Measurements from ENCODE around the gene OXCT1.
"Not testable (repeated sequence)": the region's sequence is repeated elsewhere in the genome, so short reads cannot be mapped to it uniquely, and the experiment has no call there.

OXCT1 gene

DNA sequence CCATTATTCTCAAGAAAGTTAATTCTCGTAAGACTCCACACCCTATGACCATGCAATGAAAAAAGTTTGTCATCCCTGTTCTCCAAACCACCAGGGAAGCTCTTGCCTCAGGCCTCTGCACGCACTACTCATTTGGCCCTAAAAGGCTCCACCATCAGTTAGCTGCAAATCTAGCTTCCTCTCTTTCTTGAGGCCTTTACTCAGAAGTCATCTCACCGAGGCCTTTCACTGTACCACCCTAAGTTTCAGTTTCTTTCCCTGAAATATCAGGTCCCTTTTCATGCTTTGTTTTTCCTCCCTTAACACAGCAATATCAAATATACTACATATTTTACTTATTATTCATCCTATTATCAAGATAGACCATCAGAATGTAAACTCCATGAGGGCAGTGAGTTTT is 39.1 kb downstream of the OXCT1 start:
- in situ Hi-C loops (cut with MboI; ENCODE audit: low sequenced_read_pairs): no loop called here

DNA sequence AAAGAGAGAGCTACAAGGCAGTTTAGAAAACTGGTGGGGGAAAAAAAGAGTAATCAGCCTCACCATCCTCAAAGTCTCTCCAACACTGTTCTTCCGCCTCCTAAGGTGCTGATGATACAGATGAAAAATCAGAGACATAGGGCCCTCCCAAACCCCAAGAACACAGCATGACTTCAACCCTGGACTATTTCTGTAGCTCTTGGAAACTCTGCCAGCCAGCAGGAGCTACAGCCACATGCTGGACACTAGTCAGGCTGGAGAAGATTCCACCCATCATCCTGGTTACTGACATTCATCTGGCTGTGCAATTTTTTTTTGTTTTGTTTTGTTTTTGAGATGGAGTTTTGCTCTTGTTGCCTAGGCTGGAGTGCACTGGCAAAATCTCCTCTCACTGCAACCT is 42.4 kb downstream of the OXCT1 start:
- in situ Hi-C loops (cut with MboI; ENCODE audit: low sequenced_read_pairs): no loop called here

DNA sequence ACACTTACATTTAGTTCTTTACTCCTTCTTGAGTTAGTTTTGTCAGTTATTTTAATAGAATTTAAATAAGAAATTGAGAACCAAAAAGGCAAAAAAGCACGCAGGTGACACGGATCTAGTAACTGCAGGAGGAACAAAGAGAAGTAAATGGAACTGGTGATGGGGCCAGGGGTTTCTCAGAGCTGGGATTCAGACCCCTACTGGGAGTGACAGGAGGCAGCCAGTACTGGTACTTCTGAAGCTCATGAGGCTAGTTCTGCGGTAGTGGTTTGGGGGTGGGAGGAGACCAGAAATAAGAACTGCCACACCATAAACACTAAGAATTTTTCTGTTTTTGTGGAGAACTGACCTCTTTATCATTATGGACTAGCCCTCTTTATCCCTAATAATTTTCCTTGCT is 48.2 kb downstream of the OXCT1 start:
- in situ Hi-C loops (cut with MboI; ENCODE audit: low sequenced_read_pairs): no loop called here

DNA sequence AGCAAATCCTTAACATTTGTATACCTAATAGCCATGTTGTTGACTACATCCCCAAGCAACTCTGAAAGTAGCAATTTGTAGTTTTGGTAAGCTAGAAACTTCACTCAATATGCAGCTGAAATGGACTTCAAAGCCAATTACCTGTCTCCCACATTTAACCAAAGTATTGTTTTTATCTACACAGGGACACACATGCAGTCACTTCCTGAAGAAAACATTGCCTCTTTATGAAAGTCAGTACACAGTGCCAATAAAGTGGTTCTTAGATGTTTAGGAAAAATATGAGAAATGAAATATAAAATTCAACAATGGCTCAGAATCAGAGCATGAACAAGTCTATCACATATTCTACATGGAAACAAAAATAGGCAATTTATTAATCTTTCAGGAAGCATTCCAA is 49.2 kb downstream of the OXCT1 start:
- in situ Hi-C loops (cut with MboI; ENCODE audit: low sequenced_read_pairs): no loop called here

DNA sequence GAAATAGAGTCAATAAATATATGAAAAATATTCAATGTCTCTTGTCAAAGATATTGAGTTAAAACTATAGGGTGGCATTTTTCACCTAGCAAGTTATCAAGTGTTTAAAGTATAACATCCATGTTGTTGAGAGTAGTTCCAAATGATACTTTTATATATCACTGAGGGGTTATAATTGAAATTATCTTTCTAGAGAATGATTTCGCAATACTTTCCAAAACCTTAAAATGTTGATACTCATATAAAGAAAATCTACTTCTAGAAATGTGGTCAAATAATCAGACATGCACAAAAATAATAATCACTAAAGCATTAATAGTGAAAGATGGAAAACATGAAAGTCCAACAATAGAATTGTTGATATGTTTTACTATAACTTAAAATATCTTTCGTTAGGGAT is 50.1 kb downstream of the OXCT1 start:
- in situ Hi-C loops (cut with MboI; ENCODE audit: low sequenced_read_pairs): no loop called here

DNA sequence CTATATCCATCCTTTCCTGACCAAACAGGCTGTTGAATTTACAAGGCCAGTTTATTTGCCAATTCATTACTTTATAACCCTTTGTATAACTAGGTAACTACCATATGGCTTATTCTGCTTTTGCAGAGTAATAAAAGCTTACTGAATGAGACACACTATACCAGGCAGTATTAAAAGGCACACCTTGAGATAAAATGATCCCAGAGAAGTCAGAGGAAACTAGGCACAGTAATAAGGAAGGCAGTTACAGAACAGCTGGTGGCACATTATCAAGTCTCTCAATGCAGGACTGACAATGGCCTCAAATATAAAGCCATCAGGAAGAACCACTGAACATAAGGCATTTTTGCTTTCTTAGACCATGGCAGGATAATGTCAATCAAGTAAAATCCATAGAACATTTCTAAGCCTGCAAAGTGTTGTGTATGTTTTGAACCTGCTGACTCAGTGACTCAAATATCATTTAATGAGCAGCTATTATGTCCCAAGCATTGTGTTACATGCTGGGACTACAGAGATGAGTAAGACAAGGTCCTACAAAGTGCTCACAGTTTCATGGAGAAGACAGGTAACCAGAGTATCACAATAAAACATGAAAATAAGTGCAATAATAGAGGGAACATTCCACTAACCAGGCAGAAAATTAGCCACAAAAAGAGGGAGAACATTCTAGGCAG is 52.5 kb downstream of the OXCT1 start:
- in situ Hi-C loops (cut with MboI; ENCODE audit: low sequenced_read_pairs): no loop called here

DNA sequence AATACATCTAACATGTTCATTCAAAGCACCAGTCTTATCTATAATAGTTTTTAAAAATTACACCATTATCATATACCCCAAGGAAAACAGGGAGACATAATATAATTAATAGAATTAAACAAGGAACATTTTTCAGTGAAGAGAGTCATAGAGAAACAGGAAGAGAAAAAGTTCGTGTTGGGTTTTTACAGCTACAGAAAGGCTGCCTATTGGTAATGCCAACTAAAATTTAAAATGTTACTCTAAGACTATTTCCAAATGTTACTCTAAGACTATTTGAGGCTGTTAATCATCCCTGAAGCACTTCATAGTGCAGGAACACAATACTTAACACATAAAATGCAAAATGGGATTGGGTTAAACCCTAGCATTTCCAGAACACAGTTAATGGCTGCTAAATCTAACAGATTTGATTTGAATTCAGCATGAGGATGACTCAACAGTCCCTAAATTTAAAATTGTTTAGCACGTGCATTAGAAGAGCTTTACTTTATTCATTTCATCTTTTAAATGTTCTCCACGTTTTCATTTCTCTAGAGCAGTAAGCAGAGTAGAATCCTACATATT is 54.5 kb downstream of the OXCT1 start:
- in situ Hi-C loops (cut with MboI; ENCODE audit: low sequenced_read_pairs): no loop called here

DNA sequence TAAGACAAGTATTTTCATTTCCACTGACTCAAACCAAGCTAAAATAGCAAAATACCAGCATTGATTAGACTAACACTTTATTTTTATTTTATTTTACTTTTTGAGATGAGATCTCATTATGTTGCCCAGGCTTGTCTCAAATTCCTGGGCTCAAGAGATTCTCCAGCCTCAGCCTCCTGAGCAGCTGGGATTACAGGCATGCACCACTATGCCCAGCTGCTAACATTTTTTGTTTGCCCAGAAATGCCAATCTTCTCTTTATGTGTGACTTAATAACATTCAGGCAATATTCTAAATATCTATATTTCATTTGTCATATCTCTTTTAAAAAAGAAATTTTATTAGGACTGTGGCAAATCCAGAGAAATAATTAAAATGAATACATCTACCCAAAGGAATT is 55.0 kb downstream of the OXCT1 start:
- in situ Hi-C loops (cut with MboI; ENCODE audit: low sequenced_read_pairs): no loop called here

DNA sequence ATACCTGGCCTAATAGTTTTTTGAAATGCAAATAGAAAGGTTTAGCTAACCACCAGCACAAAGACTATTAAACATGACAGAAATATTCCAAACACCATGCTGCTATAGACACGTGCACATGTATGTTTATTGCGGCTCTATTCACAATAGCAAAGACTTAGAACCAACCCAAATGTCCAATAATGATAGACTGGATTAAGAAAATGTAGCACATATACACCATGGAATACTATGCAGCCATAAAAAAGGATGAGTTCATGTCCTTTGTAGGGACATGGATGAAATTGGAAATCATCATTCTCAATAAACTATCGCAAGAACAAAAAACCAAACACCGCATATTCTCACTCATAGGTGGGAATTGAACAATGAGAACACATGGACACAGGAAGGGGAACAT is 55.9 kb downstream of the OXCT1 start:
- in situ Hi-C loops (cut with MboI; ENCODE audit: low sequenced_read_pairs): not testable (repeated sequence)

DNA sequence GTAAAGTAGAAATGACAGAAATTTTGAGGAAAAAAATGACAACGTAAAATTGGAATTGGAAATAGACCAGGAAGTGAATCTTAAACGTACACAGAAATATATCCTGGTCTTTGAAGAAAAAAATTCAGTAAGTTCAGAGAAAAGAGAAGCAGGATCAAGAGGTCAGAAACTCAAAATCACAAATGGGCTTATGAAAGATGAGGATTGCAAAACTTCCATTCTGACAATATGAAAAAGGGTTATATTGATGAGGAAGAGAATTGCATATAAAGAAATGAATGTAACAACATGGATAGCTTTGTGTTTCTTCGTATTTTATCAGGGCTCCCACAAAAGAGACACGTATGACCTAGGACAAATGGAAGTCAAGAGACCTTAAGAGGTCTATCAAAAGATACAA is 58.1 kb downstream of the OXCT1 start:
- in situ Hi-C loops (cut with MboI; ENCODE audit: low sequenced_read_pairs): no loop called here

DNA sequence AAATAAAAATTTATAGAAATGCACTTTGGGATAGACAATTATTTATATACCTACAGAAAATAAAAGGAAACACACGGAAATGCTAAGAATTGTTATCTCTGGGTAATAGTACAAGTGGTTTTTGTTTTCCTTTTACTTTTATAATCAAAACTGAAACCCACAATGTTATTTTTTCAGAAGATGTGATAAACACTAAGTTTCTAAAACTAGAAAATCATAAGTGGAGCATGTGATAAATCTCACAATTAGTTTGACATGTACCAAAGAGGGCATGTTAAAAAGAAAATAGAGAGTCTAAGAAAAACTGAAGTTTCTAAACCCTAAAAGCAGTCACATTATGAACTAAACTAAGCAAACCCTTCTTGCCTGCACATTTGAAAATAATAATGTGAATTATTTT is 61.1 kb downstream of the OXCT1 start:
- in situ Hi-C loops (cut with MboI; ENCODE audit: low sequenced_read_pairs): no loop called here

DNA sequence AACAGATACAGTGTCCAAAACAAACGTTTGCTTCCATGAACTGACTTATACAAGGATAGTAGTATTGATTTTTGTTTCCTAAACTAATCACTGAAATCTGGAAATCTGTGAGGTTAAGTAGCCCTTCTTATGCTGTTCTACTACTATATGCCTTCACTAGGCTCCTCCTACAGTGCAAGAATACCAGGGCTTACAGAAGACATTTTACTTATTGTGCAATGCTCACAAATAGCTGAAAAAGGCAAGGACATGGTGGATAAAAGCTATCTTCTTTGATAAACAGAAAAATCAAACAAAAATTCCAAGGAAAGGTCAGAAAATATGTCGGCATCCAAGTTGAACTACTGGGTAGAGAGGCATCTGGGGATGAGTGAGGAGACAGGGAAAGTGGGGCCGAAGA is 61.9 kb downstream of the OXCT1 start:
- in situ Hi-C loops (cut with MboI; ENCODE audit: low sequenced_read_pairs): no loop called here

DNA sequence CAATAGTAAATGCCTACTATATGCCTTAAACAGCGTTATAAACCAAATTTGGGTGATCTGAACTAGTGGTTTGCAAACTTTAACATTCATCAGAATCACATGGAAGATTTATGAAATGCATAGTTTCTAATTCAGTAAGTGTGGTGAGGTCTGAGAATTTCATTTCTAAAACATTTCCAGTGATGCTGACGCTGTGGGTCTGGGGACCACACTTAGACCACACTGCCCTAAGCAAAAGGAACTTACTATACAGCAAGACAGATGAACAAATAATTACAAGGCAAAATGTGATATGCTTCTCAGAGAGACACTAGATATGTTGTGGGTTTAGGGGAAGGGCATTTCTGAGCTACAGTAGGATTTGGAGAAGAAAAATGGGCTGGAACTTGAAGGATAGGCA is 72.6 kb downstream of the OXCT1 start:
- in situ Hi-C loops (cut with MboI; ENCODE audit: low sequenced_read_pairs): no loop called here

DNA sequence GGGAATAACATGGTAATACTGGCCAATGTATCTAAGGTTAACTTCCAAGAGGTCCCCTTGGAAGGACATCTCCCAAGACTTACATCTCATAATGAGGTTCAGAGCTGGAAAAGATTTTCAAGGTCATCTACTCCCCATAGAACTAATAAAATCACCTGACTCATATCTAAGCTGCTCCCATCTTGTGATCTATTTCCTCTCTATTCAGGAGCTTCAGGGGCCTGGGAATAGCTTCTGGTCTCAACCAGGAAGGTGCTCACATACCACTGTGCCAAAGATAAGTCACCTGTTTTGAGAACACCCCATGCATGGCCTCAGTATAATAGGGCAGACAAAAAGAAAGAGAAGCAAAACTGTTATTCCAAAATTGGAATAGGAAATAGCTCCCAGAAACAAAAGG is 74.2 kb downstream of the OXCT1 start:
- in situ Hi-C loops (cut with MboI; ENCODE audit: low sequenced_read_pairs): no loop called here

DNA sequence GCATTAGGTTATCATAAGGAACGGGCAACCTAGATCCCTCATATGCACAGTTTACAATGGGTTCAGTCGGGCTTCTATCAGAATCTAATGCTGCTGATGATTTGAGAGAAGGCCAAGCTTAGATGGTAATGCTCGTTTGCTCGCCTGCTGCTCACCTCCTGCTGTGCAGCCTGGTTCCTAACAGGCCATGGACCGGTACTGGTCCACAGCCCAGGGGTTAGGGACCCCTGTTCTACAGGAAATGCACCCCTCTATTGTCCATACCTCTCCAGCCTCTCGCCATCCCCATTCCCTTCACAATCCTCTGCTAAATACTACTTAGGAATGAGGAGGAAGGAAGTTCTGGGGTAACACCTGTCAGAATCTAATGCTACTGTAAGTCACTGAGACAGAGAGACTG is 75.1 kb downstream of the OXCT1 start:
- in situ Hi-C loops (cut with MboI; ENCODE audit: low sequenced_read_pairs): no loop called here

DNA sequence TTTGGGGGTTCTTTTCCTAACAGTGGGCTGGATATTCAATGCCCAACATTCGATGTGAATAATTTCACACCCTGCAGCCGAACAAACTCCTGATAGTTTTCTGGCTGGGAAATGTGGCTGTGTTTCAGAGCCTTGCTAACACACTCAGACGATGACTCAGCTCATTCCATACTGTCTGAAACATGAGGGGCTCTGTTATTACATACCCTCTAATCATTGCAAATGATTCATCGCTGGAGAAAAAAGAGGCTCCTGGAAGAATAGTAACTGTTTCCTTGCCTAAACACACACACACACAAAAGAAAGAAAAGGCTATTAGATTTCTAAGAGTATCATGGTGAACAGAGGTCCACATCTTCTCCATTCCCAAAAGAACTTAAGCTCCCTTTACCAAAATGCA is 75.8 kb downstream of the OXCT1 start:
- in situ Hi-C loops (cut with MboI; ENCODE audit: low sequenced_read_pairs): no loop called here

DNA sequence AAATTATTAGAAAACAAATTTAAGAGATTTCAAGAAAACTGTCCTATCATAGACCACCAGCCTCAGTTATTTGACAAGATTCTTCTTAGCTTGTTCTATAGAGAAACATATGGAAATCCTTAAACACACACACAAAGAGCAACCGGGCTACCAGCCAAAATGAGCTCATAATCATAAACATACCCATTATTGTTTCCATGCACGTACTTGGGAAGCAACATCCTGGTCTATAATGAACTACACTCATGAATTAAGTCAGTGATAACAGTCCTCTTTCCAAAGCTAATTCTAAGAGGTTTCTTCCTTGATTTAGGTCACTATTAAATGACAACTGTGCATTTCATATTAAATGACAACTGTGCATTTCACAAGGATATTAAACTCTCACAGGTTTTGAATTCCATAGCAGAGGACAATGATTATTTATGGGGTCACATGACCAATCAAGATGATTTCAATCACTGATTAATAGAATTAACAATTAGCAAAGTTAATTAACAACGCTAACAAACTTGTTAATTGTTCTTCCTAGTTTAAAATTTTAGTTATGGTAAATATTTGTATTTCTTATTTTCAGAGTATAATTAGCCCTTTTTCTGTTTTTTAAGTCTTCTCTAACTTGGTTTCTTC is 77.0 kb downstream of the OXCT1 start:
- in situ Hi-C loops (cut with MboI; ENCODE audit: low sequenced_read_pairs): no loop called here

DNA sequence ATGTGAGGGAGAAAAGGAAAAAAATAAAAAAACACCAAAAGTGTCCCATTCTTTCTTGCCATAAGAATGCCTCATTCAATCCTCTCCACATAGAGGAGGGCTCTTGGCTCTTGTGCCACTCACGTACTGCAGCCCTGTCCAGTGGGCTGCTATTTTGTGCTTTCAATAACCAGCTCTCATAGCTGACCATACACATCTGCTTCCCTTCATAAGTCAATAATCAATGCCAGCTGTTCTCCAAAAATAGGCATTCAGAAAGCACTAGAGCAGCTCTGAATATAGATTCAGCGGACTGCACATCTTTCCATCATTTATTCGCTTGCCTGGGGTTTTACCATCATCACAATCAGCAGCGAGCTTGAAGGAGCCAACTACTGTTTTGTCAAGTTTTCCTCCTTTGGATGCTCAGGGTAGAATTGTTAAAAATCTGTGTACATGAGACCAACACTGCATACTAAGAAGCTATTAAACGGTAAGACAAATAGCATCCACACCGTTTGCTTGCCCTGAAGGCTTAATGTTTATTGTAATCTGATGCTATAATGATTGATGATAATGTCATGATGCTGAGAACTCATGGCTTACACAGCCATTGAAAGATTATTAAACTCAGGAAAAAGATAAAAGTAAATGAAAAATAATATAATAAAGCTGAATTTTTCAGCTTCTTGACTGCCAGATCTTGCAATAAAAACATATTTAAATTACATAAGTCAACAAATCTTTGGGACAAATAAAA is 80.0 kb downstream of the OXCT1 start:
- in situ Hi-C loops (cut with MboI; ENCODE audit: low sequenced_read_pairs): no loop called here

DNA sequence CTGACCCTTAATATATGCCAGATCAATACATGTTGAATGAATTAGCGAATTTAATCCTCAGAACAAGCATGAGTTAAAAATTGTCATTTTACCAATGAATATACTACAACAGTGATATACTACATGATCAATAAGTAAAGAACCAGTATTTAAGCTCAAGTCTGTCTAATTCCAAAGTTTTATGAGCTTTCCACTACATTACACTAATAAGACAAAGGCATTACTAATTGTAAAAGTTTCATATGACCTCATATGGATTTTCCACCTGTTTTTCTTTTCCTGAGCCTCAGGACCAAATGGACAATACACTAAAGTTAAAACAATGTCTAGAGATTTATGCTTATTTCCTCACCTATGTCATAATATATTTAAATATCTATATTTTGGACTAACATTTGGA is 80.8 kb downstream of the OXCT1 start:
- in situ Hi-C loops (cut with MboI; ENCODE audit: low sequenced_read_pairs): no loop called here

DNA sequence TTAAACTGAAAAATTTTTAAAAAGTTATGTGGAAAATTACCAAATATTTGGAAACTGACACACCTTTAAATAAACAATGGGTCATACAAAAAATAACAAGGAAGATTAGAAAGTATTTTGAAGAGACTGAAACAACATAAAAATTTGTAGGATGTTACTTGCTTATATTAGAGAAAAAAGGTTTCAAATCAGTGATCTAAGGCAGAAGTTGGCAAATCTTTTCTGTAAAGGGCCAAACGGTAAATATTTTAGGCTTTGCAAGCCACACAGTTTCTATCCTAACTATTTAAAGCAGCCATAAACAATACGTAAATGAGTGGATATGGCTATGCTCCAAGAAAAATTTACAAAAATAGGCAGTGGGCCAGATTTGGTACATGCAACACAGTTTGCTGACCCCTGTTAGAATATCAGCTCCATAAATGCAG is 81.3 kb downstream of the OXCT1 start:
- in situ Hi-C loops (cut with MboI; ENCODE audit: low sequenced_read_pairs): no loop called here

DNA sequence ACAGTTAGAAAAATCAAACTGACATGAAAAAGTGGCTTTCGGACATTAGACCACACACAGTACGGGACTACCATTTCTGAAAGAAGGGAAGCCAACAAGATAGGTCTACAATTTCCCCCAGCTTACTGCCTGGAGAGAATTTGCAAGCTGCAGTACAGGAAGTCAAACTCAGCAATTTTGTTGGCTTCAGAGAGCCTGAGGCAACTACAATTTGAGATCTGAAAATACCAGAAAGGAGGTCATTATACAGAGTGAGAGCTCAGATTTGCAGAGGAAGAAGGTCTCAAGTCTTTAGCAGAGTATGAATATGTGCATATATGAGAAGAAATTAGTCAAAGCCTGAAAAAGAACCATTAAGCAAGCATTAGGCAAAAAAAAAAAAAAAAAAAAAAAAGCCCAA is 83.0 kb downstream of the OXCT1 start:
- in situ Hi-C loops (cut with MboI; ENCODE audit: low sequenced_read_pairs): no loop called here

DNA sequence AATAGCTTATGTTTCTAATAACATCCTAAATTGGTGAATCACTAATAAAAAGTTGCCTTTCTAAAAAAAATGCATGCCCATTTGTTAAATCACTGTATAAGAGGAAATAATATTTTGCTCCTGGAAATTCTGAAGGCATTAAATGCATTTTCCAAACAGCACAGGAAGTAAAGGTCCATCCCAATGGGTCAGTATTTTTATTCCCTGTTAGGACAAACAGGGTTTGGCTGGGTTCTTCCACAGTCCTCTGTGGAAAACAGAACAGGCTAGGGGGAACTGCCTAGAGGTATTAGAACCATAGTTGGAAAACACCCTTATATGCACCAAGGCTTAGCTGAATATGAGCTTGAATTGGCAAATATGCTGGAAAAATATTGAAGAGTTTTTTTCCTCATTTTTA is 85.2 kb downstream of the OXCT1 start:
- in situ Hi-C loops (cut with MboI; ENCODE audit: low sequenced_read_pairs): no loop called here
